NCI-H187 (cell line): ENCODE data around the gene DNM3.

Experiments used
- DNase-seq, 2 experiments: peaks; one replicate each; lab custom pipeline; 2025; lab: John Stamatoyannopoulos, UW

The DNM3 gene

DNA sequence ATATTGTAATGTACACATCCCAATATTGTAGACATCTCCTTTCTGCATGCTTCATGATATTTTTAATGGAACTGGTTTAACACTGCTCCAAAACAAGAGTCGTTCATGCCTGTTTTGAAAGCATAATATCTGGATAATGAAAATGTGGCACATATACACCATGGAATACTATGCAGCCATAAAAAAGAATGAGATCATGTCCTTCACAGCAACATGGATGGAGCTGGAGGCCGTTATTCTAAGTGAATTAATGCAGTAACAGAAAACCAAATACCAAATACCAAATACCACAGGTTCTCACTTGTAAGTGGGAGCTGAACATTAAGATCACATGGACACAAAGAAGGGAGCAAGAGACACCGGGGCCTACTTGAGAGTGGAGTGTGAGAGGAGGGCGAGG lies 487.0 kb downstream of the DNM3 start:
- DNase-seq, result no peak

DNA sequence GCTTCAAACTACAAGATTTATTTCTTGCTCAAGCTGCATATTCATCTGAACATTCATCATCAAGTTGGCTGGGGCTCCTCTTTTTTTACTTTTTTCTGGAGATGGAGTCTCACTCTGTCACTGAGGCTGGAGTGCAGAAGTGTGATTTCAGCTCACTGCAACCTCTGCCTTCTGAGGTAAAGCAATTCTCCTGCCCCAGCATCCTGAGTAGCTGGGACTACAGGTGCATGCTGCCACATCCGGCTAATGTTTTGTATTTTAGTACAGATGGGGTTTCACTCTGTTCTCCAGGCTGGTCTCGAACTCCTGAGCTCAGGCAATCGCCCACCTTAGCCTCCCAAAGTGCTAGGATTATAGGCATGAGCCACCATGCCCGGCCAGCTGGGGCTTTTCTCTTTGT lies 490.9 kb downstream of the DNM3 start:
- DNase-seq, result no peak

DNA sequence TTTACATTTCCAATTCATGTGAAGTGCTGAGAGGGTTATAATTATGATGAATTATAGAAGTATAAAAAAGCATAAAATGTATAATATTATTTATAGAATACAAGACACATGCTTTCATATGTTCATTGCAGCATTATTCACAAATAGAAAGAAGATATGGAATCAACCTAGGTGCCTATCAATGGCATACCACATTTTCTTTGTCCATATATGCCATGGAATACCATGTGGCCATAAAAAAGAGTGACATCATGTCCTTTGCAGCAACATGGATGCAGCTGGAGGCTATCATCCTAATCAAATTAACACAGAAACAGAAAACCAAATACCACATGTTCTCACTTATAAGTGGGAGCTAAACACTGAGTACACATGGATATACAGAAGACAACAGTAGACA lies 494.1 kb downstream of the DNM3 start:
- DNase-seq, result no peak

DNA sequence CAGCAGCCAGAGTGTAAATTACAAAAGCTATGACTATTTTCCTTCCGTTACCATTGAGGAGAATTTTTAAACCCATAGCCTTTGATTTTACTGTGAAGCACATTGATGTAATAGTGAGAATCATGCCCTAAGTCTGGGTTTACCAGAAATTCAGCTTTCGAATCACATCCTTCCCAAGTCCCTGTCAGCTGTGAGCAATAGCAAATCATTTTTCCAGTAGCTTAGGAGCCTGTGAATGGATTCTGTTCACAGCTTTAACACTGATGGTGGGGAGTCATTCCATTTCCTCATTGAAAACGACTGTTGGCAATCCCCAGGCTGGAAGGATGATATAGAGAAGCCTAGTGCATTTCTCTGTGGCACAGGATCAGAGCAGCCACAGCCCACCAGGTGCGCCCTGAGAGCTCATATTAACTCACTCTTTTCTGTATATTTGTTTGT lies 497.0 kb downstream of the DNM3 start:
- DNase-seq, result peak in 1 of 2 experiments; percentile 21

DNA sequence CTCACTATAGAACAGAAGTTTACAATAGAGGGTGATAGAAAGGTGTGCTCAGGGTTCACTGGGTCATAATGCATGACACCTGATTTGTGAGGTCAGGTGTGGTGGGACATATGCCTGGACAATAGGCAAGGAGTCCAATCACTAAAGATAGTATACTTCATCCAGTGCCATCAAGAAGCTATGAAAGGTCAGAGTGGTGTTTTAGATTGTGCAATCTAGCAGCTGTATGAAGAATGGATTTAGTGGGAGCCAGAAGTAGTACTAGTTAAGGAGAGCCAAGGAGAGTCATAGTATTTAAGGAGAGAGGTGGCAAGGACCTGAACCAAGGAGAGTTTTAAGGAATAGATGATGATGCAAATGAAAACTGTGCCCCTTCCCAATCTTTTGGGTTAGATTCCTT lies 498.5 kb downstream of the DNM3 start:
- DNase-seq, result no peak

DNA sequence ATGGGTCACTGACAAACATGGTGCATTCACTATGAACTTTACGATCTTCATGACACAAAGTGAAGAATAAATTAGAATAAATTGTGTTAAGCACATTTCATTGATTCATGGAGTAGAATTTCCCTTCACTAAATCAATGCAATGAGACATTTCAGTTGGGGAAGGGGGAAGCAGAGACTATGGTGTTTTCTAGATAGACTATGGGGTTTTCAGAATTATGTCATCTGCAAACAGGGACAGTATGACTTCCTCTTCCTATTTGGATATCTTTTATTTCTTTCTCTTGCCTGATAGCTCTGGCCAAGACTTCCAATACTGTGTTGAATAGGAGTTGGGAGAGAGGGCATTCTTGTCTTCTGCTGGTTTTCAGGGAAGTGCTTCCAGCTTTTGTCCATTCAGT lies 499.2 kb downstream of the DNM3 start:
- no peak for DNase-seq

DNA sequence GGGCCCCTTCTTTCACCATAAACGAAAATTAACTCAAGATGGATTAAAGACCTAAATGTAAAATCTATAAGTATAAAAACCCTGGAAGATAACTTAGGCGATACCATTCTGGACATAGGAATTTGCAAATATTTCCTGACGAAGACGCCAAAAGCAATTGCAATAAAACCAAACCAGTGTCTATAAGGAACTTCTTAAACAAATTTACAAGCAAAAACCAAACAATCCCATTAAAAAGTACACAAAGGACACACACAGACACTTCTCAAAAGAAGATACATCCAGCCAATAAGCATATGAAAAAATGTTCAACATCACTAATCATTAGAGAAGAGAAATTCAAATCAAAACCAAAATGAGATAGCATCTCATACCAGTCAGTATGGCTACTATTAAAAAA lies 500.4 kb downstream of the DNM3 start:
- DNase-seq, result no peak

DNA sequence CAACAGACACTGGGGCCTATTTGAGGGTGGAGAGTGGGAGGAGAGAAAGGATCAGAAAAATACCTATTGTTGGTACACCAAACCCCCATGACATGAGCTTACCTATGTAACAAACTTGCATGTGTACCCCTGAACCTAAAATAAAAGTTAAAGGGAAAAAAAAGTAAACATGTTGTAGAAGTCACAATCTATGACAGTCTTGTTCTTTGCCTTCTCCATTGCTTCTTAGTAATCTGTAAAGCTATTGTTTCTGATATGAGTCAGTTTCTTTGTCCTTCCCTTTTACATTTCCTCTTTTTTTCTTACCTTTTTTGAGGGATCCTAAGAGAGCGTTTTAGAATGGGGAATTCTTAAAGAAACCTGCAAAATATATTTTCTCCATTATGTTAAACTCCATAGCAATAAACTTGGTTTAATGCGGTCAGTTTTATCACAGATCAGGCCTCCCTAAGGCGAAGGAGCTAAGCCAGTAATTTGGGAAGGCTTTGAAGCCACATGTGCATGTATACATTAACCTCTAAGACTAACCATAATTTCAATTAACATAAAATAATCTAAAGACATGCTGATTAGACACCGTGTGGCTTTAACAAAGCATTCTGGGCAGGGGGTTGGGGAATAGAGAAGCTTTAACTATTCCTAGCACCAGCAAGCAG lies 501.4 kb downstream of the DNM3 start:
- no peak for DNase-seq

DNA sequence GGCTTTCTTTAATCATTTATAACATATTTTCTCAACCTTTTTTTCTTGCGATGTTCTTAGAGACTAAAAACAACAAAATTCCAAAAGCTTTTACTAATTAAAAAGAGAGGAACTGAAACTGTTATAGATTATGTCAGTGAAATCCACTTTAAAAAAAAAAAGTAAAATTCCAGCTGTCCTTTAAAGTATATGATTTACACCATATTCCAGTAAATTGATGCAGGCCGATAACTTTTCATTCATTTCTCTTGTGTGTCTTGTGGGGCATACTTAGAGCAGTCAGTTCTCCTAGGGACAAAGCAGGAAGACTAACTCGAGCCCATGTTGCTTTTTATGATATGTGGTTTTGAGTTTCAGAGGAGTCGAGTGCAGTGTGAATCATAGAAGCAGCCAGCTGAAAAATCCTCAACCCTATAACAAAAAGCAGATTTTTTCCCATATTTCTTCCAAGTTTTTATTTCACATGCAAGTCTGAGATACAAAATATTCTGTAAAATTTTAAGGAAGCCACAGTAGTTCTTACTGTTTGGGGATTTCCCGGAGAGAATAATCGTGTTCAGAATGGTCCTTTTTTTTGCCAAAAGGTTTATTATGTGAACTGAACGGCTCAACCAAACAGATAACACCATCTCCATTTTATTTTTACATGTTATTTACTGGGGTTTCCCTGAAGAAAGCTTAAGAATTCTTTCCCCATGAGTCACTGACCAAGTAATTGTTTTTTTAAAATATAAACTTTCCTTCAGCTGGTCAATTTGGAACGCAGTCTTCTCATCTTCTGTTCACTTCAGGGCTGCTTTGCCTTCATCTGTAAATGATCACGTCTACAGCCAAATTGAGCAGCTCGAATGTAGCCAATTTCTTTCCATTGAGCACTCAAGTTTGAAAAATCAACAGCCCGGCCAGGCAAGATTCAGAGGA lies 502.2 kb downstream of the DNM3 start:
- DNase-seq, result no peak

DNA sequence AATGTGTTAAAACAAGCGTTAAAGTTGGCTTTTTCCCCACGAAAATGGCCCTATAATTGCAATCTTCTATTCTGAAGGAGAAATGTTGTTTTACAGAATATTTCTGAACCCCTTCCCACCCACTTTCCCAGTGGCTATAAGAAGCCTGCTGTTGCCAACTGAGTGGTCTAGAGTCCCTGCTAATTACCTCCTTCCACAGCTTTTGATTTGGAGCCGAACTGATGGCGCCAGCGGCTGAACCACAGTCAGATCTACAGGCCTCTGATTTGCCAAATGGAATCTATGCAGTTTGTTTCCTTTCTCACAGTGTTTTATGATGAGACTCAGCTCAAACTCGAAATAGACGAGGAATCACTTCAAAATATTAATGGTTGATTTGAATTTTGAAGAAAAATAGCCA lies 503.1 kb downstream of the DNM3 start:
- DNase-seq, result no peak

DNA sequence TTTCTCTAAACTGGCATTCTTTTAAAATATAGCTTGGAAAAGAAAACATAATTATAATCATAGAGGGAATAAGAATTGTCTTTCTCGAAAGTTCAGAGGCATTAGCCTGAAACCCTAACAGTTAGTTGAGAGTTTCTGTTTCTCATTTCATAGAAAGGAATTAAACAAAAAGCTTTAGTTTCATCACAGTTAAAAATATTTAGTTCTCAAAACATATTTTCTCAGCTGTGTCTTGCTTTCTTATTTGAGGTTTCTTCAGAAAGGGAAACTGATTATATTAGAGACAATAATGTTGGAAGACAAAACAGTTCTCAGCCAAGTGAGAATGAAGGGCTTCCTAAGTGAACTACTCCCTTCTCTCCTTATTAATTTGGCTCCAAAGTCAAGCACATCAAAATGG lies 503.8 kb downstream of the DNM3 start:
- no peak for DNase-seq

DNA sequence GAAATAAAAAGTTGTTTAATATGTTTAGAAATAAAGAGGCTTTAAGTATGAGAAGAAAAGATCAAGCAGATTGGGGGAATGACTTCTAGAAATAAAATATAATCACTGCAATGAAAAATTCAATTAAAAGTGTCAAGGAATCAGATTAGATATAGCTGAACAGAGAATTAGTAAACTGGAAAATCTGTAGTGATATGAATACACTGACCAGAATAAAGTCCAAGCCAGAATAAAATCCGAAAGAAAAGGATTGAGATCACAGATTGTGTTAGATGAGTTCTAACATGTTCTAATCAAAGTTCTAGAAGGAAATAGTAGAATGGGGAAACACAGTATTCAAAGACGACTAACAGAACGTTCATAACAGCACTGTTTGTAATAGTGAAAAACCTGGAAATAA lies 506.1 kb downstream of the DNM3 start:
- no peak for DNase-seq

DNA sequence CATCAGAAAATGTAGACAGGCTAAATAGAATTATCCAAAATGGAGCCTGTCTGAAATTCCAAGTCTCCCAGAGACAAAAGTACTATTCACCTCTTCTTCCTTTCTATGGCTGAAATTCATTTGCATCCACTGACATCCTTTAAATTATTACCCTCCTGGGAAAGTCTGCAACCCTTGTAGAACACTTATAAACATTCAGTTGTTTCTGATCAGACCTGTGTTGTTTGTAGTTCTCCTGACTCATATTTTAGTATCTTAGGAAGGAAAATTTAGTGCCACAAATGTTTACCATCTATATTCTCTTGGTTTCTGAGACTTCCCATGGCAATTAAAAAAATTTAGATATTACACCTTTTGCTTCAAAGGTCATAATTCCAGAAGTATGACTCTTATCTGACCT lies 509.6 kb downstream of the DNM3 start:
- no peak for DNase-seq

DNA sequence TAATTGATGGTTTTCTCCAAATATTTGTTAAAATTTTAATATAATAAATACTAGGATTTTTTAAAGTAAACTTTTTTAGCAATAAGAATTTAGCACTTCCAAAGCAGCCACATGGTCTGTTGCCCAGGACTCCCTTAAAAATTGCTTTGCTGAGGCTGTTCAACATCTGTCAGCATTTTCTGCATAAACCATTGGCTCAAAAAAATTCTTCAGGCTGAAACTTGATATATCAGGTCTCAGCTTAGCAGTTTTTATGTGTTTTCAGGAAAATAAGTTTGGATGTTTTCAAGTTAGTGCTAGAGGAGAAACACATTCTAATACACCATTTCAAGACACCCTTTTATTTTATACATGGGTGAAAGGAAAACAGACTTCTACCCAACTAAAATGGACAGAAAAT lies 510.0 kb downstream of the DNM3 start:
- no peak for DNase-seq

DNA sequence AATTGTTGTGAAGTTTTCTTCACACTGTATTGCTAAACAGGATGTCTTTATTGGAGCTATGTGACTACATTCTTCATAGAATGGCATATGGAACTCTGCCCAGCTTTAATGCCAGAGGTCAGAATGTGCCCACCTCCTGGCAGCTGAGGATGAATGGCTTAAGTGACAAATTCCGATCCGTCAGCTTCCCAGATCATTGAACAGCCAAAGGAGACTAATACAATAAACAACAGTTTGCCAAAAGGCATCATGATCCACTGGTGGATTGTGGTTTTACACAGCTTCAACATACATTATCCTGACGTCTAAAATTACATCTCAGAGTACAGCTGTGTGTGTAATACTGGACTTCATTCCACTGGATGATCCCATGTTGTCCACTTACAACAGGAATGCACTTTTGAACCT lies 510.5 kb downstream of the DNM3 start:
- DNase-seq, result no peak

DNA sequence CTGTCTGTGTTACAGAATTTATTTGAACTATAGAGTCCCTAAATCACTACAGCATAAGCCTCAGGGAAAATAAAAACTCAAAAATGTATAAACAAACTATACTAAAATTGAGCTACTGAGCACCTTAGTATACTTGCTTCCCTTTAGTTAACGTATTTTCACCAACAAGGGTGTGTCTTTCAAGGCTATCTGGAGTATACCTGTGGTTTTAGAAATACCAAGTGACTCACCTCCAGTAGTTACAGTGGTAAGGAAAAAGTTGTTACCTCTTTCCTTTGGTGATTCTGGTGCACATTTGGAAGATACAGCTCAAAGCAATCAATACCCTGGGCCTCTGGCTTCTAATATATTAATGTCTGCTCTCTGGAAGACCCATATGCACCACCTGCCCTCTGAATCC lies 511.1 kb downstream of the DNM3 start:
- DNase-seq, result no peak

DNA sequence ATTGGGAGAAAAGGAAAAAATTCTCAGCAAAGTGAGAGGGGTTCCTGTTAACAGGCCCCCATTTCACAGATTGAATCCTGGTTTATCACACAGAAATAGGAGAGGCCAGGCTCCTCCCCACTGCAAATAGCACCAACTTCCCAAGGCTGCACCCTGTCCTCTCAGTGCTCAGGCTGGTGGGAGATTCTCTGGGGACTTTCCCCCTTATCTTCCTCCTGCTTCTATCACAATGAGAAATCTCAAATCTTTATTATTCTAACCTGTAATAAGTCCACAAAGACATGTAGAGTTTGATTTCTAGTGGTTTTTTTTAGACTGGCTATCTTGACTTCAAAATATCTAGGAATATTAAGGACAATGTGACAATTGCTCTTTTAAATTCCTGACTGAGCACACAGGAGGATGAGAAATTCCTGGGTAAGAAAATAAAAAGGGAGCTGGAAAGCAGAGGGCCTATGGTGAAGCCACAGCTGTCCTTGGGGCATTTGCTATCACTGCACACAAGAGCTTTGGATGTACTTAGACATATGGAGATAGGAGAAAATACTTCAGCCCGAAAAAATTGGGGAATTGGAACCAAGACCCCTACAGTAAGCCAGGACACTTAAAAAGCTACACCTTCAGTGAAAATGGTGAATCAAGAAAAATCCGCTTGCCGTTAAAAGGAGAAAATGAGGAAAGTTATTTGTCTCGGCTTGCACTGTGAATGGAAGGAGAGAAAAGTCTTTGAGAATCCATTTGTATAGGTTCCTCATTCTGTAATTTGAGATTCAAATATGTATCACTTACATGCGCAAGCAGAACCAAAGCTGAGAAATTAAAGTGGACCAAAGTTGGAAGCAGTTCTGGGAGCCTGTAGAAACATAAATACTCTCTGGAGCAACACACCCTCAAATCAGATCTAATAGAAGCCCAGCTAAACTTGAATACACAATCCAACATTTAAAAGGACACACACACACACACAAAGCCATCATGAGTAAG lies 513.3 kb downstream of the DNM3 start:
- DNase-seq, result no peak

DNA sequence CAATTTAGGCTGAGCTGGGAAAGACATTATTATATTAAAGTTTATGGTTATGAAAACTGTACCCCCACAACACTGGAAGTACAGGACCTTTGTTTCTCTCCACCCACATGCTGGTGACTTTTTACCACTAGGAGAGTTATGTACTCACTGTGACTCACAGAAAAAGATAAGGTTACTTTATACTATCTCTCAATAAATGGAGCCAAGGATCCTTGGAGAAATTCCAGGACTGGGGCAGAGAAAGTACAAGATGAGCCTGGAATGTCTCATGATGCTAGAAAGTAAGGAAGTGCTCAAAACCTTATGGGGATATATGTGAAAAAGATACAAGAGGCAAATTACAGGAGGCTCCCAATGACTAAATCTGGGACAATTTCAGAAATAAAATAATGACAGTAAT lies 515.3 kb downstream of the DNM3 start:
- no peak for DNase-seq

DNA sequence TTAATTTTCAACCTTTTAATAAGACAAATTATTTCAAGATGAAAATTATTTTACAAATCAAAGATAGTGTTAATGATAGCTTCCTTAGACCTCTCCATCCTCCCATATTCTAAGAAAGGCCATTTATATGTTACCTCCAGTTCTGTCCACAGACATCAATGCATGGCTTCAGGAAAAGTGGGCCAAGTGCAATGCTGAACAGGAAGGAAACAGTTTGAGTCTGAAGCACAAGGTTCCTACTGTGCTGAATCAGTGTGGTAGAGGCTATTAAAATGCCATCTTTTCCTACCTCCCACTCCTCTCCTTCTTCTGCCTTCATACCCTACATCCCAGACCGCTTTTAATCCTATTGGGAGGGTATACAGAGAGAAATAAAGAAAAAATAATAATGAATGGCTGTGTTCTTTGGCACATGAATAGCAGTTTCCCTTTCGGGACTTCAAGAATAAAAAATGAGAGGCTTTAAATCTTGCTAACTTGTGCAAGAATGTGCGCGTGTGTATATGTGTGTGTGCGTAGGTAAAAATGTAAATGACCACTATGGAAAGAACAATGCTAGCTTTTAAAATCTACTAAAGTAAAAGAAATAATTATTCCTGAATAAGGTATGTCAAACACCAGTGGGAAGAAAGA lies 516.6 kb downstream of the DNM3 start:
- DNase-seq, result no peak

DNA sequence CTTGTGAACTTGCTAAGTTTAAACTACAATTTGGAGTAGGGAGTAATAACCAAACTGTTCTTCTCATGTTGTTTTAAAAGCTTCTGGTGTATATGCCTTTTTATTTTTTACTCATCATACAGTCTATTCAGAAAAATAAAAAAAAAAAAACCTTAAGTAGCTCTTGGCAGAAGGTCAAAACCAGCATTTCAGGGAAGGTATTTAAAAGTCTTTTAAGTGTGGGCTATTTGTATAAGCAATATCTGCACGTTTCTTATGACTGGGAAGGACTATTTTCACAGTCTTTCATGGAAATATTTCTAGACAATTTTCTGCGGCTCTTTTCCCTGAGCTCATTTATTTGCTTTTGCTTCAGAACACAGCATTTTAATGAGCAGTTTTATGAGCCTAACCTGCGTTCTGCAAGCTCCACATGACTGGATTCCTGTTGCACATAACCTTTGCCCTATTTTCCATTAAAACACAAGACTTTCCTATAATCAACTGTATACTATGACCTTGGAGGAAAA lies 518.2 kb downstream of the DNM3 start:
- no peak for DNase-seq

DNA sequence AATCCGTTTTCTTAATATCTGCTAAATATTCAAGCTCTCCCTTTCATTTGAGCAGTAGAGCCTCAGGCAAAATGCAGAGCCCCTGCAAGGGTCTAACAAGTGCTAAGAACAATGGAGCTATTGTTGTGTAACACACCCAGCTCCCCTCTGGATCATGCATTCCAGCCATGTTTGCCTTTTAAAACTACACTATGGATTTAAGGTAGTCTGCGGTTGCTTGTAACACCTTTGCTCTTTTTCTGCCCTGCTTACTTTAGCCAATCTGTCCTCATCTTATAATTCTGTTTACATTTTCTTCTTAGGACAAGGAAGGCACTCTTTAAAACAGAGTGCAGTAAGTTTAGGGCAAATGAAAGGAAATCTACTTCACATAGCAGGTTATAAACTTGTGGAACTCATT lies 519.2 kb downstream of the DNM3 start:
- no peak for DNase-seq

DNA sequence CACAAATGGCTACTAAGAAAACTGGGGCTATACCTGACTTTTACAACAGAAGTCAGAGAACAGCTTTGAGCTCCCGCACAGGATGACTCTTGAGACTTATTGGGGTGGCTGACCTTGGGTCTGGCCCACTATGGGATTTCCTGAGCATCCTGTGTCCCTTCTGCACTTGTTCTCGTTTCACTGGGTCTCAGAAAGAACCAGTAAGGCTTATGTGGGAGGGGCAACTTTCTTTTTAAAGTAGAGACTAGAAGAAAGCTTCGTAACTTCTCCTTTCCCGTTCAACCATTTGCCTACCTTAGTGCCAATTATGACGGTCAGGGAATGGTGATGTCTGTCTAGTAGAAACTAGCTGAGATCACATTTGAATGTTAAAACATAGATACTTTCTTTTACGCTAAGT lies 519.7 kb downstream of the DNM3 start:
- no peak for DNase-seq
